COLO668 (cell line): ENCODE measurements around the gene OR2F1.
"Not testable (repeated sequence)": the region's sequence is repeated elsewhere in the genome, so short reads cannot be mapped to it uniquely, and the experiment has no call there.

Source experiments
- DNase-seq: peaks from one replicate; lab custom pipeline; 2025; ENCODE audit not compliant: unreplicated experiment; lab: John Stamatoyannopoulos, UW

Gene OR2F1

GRCh38 chr7:144006029-144006691 is 51.5 kb downstream of the OR2F1 start:
- no peak for DNase-seq

GRCh38 chr7:144006692-144007042 is 52.0 kb downstream of the OR2F1 start:
- DNase-seq, result no peak

DNA sequence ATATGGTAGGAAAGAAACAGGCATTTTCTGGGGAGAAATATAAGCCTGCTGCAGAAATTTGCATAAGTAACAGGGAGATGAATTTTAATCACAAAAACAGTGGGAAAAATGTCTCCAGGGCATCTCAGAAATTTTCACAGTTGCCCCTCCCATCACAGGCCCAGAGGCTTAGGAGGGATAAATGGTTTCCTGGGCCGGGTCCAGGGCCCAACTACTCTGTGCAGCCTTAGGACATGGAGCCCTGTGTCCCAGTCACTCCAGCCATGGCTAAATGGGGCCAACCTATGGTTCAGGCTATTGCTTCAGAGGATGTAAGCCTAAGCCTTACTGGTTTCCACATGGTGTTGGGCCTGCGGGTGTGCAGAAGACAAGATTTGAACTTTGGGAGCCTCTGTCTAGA is 54.7 kb downstream of the OR2F1 start:
- no peak for DNase-seq

DNA sequence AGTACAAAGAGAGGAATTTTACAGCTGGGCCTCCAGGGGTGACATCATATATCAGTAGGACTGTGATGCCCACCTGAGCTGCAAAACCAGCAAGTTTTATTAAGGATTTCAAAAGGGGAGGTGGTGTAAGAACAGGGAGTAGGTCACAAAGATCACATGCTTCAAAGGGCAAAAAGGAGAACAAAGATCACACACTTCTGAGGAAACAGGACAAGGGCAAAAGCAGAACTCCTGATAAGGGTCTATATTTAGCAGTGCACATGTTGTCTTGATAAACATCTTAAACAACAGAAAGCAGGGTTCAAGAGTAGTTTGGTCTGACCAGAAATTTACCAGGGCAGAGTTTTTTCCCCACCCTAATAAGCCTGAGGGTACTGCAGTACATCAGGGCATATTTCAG is 55.4 kb downstream of the OR2F1 start:
- DNase-seq, result not testable (repeated sequence)

DNA sequence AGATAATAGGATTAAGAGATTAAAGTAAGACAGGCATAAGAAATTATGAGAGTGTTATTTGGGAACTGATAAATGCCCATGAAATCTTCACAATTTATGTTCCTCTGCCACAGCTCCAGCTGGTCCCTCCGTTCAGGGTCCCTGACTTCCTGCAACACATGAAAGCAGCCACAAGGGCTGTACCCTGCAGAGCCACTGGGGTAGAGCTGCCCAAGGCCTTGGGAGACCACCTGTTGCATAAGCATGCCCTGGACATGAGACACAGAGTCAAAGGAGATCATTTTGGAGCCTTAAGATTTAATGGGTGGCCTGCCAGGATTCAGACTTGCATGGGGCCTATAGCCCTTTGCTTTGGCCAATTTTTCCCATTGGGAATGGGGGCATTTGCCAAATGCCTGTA is 56.2 kb downstream of the OR2F1 start:
- DNase-seq, result not testable (repeated sequence)

DNA sequence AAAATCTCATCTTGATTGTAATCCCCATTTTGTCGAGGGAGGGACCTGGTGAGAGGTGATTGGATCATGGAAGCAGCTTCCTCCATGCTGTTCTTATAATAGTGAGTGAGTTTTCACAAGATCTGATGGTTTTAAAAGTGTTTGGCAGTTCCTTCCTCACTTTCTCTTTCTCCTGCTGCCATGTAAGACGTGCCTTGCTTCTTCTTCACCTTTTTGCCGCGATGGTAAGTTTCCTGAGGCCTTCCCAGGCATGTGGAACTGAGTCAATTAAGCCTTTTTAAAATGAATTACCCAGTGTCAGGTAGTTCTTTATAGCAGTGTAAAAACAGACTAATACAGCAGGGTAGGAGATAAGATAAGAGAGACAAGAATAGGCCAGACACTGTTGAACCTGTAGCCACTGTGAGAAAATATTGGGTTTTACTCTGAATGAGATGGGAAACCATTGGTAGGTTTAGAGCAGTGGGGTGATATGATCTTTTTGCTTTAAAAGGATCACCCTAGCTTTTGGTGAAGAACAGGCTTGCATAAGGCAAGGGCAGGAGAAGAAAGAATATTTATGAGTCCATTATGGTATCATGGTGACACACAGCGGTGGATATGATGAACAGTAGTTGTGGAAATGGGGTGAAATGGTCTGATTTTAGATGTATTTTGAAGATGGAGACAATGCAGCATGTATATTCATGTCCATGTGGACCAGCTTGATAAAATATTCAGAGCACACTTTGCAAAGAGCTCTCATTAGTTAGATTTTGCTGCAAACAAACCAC is 57.0 kb downstream of the OR2F1 start:
- DNase-seq, result no peak
